Epithelial cell of prostate (primary cell): ENCODE measurements around the gene TRANK1.

ENCODE experiments used
- DNase-seq: peaks from one replicate; pipeline ENCODE4 v3.0.0-alpha.2; 2011; ENCODE audit warnings: low read depth, low spot score
- H3K27ac ChIP-seq: fragments of 450-650 bp; 2 replicates; pipeline ENCODE4 v1.5.1; 2017; ENCODE audit warnings: mild to moderate bottlenecking

TRANK1 gene

DNA sequence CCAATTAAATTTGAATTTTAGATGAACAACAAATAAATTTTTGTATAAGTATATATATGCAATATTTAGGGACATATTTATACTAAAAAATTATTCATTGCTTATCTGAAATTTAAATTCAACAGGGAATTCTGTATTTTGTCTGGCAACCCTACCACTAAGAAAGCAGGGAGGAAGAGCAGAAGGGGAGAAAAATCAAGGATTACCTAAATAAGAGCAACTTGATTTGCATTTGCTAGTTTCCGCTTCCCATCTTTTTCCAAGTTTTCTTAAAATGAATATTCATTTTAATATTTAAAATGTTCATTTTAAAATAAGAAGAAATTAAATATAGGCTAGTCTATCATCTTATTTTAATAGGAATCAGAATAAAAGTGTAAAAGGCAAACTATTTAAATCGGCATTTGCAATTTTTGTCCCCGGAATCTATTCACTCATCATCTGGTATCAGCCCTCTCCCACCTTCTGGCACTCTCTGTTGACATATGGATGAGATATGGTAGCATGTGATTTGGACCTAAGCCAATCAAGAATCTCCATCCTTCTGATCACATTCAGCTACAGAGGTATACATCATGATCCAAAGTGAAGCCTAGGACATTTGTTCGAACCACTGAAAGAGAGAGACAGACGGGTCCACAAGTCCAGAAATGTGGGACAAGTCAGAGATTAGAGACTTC lies 82.6 kb downstream of the TRANK1 start:
- H3K27ac ChIP-seq: no peak overlapping the region

DNA sequence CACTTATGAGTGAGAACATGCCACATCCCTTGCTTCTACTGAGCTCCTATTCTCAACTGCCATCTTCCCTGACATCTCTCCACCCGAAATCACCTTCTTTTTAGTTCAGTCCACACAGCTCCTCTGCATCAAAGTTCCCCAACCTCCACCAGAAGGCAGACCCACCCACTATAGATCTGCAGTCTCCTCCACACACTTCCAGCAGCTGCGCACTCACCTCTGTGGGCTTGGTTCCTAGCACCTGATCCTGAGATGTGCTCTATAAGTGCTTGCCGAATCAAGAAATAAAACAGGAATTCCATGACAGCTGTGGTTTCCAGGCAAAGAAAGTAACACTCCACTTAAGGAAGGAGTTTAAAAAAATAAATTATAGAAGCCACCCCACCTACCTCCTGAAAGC lies 85.4 kb downstream of the TRANK1 start:
- no peak overlapping the region for H3K27ac ChIP-seq
- DNase-seq: no peak

More for the DNA sequence above, 82.6 kb downstream of the TRANK1 start:
- no peak for DNase-seq

DNA sequence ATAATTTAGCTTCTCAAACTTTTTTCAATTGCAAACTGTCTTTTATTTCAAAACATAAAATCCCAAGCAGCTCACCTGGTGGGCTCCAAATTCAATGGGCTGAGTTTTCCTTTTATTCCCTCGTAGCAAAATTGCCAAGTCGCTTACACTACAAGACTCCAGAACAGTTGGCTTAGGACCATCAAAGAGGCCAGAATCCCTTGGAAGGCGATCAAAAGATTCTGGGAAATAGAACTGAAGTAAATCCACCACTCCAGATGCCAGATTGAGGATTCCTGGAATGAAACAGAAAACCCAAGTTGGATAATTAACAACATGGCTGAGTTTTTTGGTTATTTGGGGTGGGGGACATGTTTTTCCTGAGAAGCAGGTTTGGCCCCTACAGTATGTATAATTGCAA lies 92.8 kb downstream of the TRANK1 start:
- DNase-seq: no peak
- H3K27ac ChIP-seq: no peak overlapping the region

DNA sequence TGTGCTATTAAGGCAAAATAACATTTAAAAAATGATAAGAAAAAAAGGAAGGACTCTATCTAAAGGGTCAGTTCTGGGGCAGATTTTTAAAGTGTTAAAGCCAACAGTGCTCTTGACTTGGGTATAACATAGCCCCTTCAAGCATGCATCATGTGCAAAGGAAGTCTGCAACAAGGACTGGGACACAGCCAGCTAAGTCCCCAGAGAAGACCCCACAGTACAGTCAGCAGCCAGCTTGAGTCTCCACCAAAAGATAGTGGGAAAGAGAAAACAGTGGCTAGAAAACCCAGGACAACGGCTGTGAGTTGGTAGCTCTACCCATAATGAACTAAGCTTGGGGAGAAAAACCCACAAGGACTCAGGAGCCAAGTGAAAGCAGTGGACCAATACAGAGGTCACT lies 94.1 kb downstream of the TRANK1 start:
- DNase-seq: no peak
- H3K27ac ChIP-seq: no peak overlapping the region

DNA sequence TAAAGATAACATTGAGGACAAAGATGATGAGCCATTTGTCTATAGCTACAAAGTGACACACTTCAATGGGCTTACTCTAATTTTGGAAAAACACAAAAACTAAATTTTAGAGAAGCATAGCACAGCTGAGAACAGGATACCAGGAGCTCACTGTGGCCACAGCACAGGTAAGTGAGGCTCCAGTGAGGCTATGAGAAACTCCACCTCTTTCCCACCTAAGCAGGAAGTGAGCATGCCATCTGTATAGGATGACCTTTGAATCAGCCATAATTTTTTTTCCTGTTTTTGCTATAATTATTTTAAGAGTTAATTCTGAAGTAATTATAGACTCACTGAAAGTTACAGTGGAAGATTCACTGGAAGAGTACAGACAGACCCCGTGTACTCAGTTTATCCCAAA lies 98.4 kb downstream of the TRANK1 start:
- no peak for DNase-seq
- no peak overlapping the region for H3K27ac ChIP-seq

DNA sequence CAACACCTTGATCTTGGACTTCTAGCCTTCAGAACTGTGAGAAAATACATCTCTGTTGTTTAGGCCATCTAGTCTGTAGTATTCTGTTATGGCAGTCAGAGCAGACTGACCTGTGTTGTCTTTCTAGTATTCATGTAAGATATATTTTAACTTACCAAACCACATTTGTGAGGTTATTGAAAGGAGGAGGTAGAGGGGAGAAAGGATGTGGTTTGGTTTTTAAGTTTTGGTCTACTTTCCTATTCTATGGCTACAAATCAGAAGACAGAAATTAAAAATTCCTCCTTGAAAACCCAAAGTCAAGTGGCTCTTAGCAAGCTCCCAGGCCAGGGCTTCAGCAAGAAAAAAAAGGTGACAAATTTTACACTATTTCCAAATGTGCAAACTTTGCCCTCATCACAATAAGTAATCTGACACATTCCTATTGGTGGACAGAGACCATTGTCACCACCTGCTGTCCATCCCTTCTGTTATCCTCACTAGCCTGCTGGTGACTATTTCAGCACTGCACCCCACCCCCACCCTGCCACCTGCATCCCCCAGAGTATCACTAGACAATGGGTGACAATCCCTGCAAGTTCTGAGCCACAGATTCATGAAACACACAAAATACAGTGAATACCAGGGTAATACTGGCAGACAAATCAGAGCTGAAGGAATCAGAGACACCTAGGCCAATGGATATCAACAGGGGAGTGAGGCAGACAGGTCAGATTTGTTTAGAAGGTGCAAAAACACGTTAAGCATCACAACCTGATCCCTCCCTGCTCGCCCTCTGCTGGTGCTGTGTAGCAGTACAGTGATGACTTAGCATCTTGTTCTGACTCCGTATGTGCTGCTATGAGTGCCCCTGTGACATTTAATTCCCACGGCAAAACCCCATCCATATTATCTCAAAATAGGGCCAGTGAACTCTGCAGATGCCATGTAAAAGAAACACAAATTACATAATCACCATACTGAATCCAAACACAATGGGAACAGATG lies 101.5 kb downstream of the TRANK1 start:
- no peak for DNase-seq
- H3K27ac ChIP-seq: no peak overlapping the region

DNA sequence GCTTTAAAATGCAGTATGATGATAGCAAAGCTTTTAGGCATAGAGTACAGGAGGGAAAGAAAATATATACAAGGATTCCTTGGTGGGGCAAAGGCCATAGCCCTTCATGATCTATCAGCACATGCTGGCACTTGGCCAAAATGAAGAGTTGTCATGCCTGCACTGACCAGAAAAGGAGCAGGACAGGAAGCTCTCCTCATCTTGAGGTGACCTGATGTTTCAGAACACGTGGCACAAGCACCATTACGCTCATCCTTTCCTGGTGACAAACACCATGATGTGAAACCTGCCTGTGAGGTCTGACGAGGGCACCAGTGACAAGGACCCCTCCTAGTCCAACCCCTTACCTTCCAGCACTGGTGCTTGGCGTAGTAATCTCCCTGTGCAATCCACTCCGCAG lies 102.6 kb downstream of the TRANK1 start:
- H3K27ac ChIP-seq: no peak overlapping the region
- DNase-seq: no peak

DNA sequence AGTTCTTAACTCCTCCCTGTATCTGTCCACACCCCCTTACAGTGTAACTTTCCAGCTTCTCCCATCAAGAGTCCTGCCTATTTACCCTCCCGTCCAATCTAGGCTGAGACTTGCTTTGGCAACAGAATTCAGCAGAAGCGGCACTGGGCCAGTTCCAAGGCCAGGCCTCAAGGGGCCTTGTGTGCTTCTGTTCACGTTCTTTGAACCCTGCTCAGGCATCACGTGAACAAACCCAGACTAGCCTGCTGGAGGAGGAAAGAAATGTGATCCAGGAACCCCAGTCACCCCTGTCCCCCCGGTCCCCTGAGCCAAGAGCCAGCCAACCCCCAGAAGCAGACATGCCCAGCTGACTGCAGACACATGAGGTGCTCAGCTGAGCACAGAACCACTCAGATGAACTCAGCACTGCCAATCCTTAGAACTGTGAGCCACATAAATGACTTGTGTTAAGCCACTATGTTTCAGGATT lies 104.4 kb downstream of the TRANK1 start:
- no peak for DNase-seq
- no peak overlapping the region for H3K27ac ChIP-seq

DNA sequence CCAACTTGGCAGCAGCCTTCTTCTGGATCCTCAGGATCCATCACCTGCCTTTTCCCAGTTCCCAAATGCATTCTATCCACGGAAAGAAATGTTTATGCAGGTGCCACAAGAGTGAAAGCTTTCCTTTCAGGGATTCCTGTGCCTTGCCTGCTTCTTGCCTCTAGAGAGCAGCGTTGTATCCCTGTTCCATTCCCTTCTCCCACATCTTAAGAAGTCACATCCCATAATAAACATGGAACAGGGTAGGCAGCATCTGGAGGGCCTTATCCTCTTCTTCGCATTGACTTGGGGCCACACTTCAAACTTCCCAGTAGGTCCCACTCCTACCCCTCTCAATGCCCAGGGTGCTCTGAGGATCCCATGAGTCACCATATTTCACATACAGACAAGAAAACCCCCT lies 107.8 kb downstream of the TRANK1 start:
- no peak for DNase-seq
- H3K27ac ChIP-seq: no peak overlapping the region

DNA sequence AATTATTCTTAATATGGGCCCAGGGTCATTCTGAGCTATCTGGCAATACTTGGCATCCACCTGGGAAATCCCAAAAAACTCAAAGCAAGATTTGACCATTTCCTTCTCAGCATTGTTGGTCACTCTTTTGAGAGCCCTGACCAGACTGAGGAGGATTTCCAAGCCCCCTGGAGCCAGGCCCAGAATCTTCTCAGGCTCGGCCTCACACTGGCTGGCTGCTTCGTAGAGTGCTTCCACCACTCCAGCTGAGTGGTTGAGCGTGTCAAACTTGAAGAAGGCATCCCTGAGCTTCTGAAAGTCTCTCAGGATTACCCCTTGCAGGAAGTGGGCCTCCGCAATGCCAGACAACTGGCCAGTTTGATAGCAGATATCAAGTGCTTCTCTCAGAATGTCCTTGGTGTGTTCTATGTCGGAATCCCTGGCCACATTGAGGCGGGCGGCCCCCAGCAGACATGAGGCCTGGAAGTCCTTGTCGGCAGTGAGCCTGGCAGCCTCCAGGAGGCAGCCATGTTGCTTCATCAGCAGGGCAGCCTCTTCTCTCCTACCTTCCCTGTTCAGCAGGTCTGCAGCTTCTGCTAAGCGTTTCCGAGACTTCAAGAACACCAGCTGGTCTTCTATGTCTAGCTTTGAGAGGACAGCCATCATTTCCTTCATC lies 111.6 kb downstream of the TRANK1 start:
- H3K27ac ChIP-seq: no peak overlapping the region
- DNase-seq: no peak

DNA sequence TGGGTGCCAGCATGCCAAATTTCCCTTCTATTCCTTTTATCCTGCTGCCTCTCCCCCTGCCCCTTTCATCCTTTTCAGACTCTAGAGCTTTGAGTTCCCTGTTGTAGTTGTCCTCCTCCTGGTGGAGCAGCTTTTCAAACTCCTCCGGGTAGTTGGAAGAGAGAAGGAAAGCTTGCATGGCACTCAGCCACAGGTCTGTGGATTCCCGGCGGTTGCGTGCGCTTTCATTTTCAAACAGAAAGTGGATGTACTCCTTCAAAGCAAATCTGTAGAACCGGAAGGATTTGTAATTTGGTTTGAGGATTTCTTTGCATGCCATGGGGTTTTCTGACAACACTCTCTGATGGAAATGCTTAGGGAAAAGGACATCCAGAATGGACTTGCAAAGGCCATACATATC lies 112.4 kb downstream of the TRANK1 start:
- DNase-seq: no peak
- H3K27ac ChIP-seq: no peak overlapping the region

DNA sequence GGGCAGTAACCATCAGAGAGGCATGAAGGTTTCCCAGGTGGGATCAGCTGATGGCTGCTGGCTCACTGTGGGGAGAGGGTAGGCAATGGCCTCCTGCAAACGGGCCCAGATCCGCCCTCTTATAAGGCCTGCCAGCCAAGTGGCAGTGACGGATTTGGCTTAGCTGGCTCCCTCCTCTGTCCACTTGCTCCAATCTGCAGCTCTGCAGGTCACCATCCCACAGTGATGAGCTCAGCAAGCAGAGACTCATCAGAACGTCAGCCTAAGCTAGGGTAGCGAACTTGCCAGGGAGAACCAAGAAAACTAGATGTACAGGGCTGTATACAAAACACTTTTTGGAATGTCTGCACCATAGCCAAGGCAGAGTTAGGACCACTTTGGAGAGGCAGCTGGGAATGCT lies 117.7 kb downstream of the TRANK1 start:
- no peak for DNase-seq
- no peak overlapping the region for H3K27ac ChIP-seq

DNA sequence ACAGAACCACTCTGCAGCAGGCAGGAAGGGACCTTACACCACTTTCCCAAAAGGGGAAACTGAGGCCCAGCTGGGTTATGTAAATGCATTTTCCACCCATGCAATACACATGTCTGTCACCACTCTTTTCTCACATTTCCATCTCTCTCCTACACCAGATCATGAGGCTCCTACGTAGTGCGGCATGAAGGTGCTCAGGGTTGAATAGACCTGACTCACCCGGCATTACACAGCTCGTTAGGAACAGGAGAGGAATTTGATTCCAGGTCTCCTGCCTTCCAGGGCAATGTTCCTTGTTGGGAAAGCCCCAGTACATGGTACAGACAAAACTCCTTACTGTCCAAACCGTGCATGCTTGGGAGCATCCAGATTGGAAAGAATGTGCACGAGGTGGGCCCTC lies 118.6 kb downstream of the TRANK1 start:
- DNase-seq: no peak
- no peak overlapping the region for H3K27ac ChIP-seq

DNA sequence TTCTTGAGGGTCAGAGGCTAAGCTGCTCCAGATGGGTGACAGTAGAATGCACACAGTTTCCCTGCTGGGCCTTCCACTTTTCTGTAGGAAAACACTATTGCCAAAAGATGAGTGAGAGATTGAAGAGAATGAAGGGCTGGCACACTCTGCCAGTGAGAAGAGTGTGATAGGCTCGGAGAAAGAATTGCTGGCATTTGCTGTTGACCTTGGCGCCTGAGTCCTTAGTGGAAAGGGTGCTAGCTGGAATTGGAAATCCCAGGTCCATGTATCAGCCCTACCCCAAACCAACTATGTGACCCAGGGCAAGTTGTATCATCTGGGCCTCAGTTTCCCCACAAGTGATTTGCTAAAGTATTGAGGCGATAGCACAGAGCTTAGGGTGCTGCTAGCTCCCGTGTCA lies 120.4 kb downstream of the TRANK1 start:
- H3K27ac ChIP-seq: no peak overlapping the region
- no peak for DNase-seq

DNA sequence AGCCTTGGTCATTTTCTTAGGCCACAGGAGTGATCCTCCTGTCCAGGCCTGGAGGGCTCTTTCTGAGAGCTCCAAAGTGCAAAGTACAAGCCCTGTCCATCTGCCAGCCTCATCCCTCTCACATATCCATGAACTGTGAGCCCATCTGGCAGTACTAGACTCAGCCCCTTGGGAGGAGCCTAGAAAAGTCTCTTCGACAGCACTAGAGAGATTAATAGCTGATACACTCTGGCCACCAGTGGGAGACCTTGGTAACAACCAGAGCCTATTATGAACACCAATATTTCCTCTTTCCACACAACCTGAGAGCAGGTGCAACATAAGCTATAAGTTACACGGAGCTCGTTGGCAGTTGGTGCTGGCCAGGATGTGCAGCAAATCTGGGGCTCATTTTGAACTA lies 121.0 kb downstream of the TRANK1 start:
- H3K27ac ChIP-seq: no peak overlapping the region
- no peak for DNase-seq

DNA sequence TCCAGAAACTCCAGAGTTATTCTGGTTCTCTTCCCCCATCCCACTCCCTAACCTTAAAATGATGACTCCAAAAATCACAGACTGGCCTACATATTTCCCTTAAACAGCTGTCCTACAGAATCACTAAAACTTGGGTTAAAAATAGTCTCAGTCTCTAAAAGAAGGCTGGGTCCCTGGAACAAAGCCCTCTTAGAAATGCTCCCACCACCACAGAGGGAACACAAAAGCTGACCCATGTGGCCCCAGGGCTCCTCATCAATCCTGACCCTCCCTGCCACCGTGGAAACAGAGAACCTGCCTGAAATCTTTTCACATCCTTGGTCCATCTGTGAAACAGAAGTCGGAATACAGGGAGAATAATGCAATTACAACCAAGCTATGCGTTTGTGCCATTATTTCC lies 124.8 kb downstream of the TRANK1 start:
- no peak overlapping the region for H3K27ac ChIP-seq
- no peak for DNase-seq

DNA sequence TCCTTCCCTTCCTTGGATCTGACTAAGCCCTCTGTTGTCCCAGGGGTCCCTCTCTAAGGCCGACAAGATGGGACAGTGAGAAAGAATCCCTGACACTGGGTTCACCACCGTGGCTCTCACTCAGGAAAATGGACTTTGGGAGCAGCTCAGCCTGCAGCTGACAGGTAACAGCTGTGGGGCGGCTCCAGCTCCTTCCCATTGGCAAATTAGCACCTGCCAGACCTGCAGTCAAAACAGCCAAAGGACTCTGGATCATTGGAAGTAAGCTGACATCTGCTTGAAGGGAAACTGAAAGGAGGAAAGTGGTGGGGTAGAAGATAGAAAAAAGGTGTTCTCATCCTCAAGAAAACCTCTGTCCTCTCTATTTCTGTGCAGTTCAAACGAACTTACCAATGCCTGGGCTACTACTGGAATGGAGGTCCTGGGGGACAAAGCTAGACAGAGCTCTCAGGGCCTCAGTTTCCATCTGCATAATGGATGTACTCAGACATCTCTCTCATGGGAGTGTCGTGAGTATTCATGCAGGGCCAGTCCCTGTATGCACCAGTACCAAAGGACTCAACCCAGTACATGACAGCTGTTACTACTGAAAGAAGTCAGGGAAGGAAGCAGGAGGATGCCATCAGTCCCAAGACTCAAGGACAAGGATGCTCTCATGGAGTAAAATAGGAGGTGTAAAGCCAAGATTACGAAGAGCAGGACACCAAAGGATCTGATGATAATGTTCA lies 126.9 kb downstream of the TRANK1 start:
- no peak for DNase-seq
- H3K27ac ChIP-seq: no peak overlapping the region

DNA sequence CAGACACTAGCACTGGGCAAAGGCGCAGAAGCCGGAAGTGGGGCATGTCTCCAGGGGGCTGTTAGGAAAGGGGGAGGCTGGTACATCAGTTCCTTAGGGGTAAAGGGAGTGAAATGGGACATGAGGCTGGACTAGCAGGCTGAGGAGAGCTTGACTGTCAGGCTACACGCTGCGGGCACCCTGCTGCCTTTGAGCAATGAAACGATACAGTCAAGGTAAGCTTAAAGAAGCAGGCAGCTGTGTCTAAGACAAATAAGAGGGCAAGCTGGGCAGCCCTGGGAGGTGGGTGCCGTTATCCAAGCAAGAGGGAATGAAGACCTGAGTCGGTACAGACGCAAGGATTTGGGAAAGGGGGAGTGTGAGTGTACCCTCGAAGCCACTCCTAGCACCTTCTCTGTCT lies 129.5 kb downstream of the TRANK1 start:
- no peak overlapping the region for H3K27ac ChIP-seq
- DNase-seq: no peak

DNA sequence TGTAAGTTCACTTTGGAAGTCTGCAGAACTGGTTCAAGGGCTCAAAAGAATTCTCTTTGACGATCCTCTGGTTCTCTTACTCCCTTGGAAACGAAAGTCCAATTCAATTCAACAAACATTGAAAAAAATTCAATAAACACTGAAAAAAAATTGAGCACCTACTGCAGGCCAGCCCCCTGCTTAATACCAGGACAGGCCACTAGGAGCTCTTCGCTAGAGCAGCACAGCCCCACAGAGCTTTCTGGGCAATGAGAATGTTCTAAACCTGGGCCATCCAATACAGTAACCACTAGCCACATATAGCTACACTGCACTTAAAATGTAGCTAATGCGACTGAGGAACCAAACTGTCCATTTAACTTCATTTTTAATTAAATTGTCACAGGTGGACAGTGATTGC lies 130.1 kb downstream of the TRANK1 start:
- DNase-seq: no peak
- no peak overlapping the region for H3K27ac ChIP-seq

DNA sequence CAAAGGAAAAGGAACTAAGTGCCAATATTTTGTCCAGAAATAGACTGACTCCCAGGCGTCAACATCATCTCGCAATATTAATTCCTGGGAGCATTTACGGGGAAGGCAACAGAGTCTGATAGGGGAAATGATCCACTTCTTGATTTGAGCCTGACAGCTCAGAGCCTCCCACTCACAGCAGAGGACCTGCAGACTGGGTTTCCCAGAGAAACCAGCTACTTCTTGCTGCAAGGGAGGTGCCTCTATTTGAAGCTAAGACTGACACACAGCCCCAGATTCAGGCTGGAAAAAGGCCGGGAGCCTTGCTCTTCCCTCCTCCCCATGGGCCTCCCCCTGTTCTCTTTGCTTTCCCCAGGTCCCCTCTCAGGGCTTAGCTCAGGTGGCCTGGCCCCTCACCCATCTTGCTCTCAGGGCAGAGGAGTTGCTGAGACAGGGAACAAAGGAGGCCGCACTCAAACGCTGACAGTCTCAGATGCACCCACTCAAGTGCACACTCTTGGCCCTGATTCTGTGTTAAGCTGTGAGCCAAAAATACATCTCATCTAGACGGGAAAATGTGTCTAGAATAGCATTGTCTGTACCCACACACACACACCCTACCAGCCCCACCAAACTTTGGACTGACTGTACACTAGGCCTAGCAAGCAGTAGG lies 130.7 kb downstream of the TRANK1 start:
- H3K27ac ChIP-seq: no peak overlapping the region
- no peak for DNase-seq
